ENCODE measurements around the gene CAMTA1.

The CAMTA1 gene

DNA sequence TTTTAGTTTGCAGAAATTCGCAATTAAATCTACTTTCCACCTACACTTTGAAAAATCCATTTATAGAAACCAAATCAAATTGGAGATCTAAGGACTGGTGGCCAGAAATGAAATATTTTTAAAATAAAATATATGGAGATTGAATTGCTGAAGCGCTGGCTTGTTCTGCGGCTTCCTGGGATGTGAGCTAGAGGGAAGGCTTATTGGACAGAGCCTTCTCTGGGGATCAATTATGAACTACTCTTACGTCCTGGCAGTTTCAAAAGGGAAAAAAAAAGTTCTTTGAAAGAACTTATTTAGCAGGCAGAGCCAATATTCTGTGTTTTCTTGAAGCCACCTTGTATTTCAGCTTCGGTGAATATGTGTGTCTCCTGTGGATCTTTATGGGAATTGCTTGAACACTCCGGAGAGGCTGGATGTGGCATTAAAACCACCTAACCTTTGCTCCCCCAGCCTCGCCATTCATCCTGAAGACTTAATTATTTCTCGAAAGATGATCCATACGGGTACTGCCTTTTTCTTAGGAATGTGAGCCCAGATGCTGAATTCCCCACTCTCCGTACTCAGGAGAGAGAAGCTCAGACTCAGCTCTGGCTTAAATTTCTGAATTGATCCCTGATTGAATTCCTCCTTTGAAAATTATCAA lies 506.9 kb downstream of the CAMTA1 start:
- Histone ChIP-seq H3K9ac (no peak overlapping the region), H3K27me3 (no peaks in the 10 kb centered on the region), H3K27ac (no peak overlapping the region), H3K4me2 (peak overlapping the region in 7 of 11 experiments; percentile 7 to 41 (median 28); a peak in 7 of 22 replicates), H3K4me3 (no peak overlapping the region), H3K4me1 (peaks cover 4 to 14% (median 9%) of the 10 kb centered on the region in 10 experiments; a peak in 17 of 20 replicates), H4K20me1 (no peaks in the 10 kb centered on the region), H3K9me3 (replicated peaks in 1 of 11) (peaks cover 0 to 20% (median 11%) of the 10 kb centered on the region in 11 experiments; a peak in 15 of 22 replicates), H3K36me3 (no peaks in the 10 kb centered on the region)
- no peak for TF ChIP-seq Cebpa-rat (IDR thresholded peaks at IDR 0.05)

DNA sequence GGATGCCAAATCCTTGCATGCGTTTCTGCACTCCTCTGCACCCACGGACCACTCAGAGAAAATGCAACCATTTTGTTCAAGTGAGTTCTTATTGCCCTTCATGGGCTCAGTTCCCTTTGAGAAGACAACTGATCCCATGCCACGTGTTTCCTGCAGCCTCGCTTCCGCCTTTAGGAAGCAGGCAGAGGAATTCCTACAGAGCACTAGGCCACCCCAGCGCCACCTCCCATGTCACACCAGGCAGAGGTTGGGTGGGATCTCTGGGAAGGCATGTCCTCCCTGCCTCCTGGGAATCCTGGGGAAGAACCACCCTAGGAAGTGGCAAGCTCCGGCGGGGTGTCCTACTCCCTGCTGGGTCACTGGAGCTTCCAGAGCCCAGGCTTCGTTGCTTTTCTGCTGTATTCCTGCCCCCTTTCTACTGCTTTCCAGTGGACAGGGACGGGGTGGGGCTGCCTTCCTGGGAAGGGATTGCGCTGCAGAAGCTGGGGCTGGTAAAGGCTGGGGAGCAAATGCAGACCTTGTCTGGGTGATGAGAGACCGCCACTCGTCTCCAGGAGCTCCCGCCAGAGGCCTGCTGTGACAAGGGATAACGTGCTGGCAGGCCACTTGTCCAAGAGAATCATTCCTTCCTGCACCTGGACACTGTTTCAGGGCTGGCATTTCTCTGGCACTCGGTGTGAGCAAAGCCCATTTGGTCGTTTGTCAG lies 507.6 kb downstream of the CAMTA1 start:
- Histone ChIP-seq H3K9ac (no peak overlapping the region), H3K4me2 (no peak overlapping the region), H3K36me3 (no peaks in the 10 kb centered on the region), H3K9me3 (replicated peaks in 1 of 11) (peaks cover 4 to 26% (median 16%) of the 10 kb centered on the region in 11 experiments; a peak in 15 of 22 replicates), H3K27ac (no peak overlapping the region), H3K4me3 (no peak overlapping the region), H3K4me1 (peaks cover 4 to 14% (median 9%) of the 10 kb centered on the region in 10 experiments; a peak in 17 of 20 replicates), H3K27me3 (no peaks in the 10 kb centered on the region), H4K20me1 (no peaks in the 10 kb centered on the region)
- TF ChIP-seq Cebpa-rat (IDR thresholded peaks at IDR 0.05): no peak

DNA sequence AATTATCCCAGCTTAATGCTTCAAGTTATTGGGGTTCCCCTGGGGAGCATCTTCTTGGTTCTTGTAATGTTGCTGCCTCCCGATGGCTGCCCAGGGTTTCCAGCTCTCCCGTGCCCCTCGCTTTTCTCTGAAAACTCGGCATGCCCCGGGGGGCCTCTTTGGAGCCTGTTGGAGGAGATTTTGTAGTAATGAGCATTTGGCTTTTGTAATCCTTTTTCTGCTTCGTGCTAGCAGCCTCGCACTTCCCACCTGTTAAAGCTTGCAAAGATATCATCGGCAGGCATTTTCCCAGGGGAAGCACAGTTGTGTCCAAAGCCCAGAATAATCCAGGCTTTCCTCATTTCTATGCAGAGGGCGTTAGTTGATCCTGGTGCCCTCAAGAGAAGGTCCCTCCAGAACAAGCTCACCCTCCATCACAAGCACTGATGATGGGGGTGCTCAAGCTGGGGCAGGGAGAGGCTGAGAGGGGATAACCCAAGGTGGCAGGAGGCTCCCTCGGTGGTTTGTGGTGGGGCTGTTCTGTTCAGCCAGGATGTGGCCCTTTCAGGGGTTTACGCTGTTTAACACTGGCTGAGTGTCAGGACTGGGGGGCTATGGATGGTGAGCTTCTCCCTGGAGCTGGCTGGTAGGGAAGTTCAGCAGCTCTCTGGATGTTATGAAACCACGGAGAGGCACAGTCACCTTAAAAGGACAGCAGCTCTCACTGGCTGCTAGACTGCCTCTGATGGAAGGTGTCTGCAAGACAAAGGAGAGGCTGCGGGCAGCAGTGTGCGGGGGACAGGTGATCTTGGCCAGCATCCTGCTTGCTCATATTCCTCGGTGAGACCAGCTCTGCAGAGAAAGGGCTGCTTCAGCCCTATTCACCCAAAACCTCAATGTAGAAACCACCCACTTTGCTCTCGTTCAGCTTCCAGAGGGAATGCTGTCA lies 508.7 kb downstream of the CAMTA1 start:
- Histone ChIP-seq H4K20me1 (no peaks in the 10 kb centered on the region), H3K36me3 (no peaks in the 10 kb centered on the region), H3K4me2 (no peak overlapping the region; a peak in 1 of 22 replicates), H3K9me3 (replicated peaks in 1 of 11) (peaks cover 4 to 26% (median 16%) of the 10 kb centered on the region in 11 experiments; a peak in 15 of 22 replicates), H3K9ac (no peak overlapping the region), H3K4me3 (no peak overlapping the region), H3K27ac (no peak overlapping the region), H3K4me1 (peaks cover 4 to 22% (median 9%) of the 10 kb centered on the region in 10 experiments; a peak in 18 of 20 replicates), H3K27me3 (no peaks in the 10 kb centered on the region)
- TF ChIP-seq Cebpa-rat (IDR thresholded peaks at IDR 0.05): no peak

GRCh38 chr1:7294636-7295035 lies 509.4 kb downstream of the CAMTA1 start:
- Histone ChIP-seq H3K9me3 (replicated peaks in 1 of 11) (peaks cover 4 to 26% (median 16%) of the 10 kb centered on the region in 11 experiments; a peak in 15 of 22 replicates), H3K4me2 (no peak overlapping the region), H3K27ac (no peak overlapping the region), H4K20me1 (no peaks in the 10 kb centered on the region), H3K4me3 (no peak overlapping the region), H3K27me3 (no peaks in the 10 kb centered on the region), H3K36me3 (no peaks in the 10 kb centered on the region), H3K9ac (no peak overlapping the region), H3K4me1 (peaks cover 4 to 22% (median 9%) of the 10 kb centered on the region in 10 experiments; a peak in 18 of 20 replicates)
- TF ChIP-seq Cebpa-rat (IDR thresholded peaks at IDR 0.05): no peak

GRCh38 chr1:7295946-7296345 lies 510.7 kb downstream of the CAMTA1 start:
- Histone ChIP-seq H3K4me1 (peaks cover 4 to 22% (median 9%) of the 10 kb centered on the region in 10 experiments; a peak in 18 of 20 replicates), H3K36me3 (no peaks in the 10 kb centered on the region), H3K27ac (no peak overlapping the region), H4K20me1 (no peaks in the 10 kb centered on the region), H3K9ac (no peak overlapping the region), H3K4me2 (no peak overlapping the region), H3K4me3 (no peak overlapping the region), H3K9me3 (replicated peaks in 1 of 11) (peaks cover 4 to 26% (median 16%) of the 10 kb centered on the region in 11 experiments; a peak in 15 of 22 replicates), H3K27me3 (no peaks in the 10 kb centered on the region)
- no peak for TF ChIP-seq Cebpa-rat (IDR thresholded peaks at IDR 0.05)

DNA sequence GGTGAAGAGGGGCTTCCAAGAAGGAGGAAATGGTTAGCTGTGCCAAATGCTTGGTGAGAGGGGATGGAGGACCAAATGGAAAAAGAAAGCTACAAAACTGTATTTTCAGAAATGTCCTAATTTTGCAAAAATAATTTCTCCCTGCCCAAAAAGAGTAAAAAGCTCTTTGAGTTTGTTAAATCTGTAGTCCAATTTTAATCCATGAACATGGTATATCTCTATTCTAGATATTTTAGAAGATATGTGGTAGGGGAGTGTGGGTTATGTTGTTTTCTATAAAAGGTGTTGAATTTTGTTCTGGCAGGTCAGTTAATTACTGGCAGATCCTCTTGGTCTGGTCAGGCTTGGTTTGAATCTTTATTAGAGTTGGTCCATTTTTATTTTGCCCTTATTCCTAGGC lies 511.7 kb downstream of the CAMTA1 start:
- Histone ChIP-seq H3K4me1 (peaks cover 0 to 16% (median 2%) of the 10 kb centered on the region in 10 experiments; a peak in 8 of 20 replicates), H3K36me3 (no peaks in the 10 kb centered on the region), H3K27me3 (no peaks in the 10 kb centered on the region), H3K4me3 (no peak overlapping the region), H3K9me3 (replicated peaks in 1 of 11) (peaks cover 4 to 26% (median 16%) of the 10 kb centered on the region in 11 experiments; a peak in 15 of 22 replicates), H3K4me2 (no peak overlapping the region), H3K27ac (no peak overlapping the region), H3K9ac (no peak overlapping the region), H4K20me1 (no peaks in the 10 kb centered on the region)
- no peak for TF ChIP-seq Cebpa-rat (IDR thresholded peaks at IDR 0.05)

DNA sequence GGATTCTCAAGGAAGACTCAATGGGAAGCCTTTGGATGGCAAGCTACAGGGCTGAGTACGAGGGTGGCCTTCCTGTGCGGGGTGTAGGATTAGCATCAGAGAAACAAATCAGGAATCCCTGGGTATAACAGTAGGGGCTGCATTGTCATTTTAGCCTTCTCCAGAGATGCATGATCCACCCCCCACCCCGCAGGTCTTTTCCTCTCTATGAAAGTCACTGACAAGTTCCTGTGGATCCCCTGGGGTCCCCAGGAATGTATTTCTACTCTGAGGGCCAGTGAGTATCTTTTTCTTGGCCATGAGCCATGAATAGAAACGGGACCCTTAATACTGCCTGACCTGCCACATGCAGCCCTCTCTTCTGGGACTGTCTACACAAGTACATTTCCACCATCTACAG lies 512.9 kb downstream of the CAMTA1 start:
- Histone ChIP-seq H3K4me2 (peak overlapping the region in 5 of 11 experiments; percentile 1 to 36 (median 24); a peak in 3 of 22 replicates), H3K9ac (no peak overlapping the region), H3K4me1 (peaks cover 0 to 16% (median 0%) of the 10 kb centered on the region in 10 experiments; a peak in 5 of 20 replicates), H3K9me3 (replicated peaks in 1 of 11) (peaks cover 4 to 26% (median 16%) of the 10 kb centered on the region in 11 experiments; a peak in 15 of 22 replicates), H3K36me3 (no peaks in the 10 kb centered on the region), H3K27ac (no peak overlapping the region), H4K20me1 (no peaks in the 10 kb centered on the region), H3K27me3 (no peaks in the 10 kb centered on the region), H3K4me3 (no peak overlapping the region)
- no peak for TF ChIP-seq Cebpa-rat (IDR thresholded peaks at IDR 0.05)

DNA sequence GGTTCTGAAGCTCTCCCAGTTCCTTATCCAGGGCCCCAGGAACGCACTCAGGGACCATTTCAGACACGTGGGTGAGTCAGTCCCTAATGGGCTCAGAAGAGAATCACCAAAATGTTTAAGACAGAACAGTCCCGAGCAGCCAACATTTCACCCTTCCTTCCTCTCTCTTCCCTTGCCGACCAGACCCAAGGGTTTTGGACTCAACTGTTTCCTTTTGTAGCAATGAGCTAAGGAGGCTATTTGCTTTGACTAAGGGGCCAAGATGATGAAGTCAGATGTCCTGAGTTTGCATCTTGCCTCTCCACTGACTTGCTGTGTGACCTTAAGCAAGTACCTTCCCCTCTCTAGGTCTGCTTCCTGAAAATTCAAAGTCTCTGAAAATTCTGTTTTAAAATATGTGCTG lies 513.5 kb downstream of the CAMTA1 start:
- H3K4me1 ChIP-seq: peaks cover 0 to 16% (median 0%) of the 10 kb centered on the region in 10 experiments; a peak in 5 of 20 replicates
- H3K4me3 ChIP-seq: no peak overlapping the region
- H3K36me3 ChIP-seq: no peaks in the 10 kb centered on the region
- H3K9ac ChIP-seq: no peak overlapping the region
- peaks cover 4 to 26% (median 16%) of the 10 kb centered on the region in 11 experiments; a peak in 15 of 22 replicates for H3K9me3 ChIP-seq (replicated peaks in 1 of 11)
- 0 out of 22 replicates have a peak overlapping the region, but pooled peaks of 2 of the 11 experiments have one; percentile 1 to 24 for H3K4me2 ChIP-seq
- no peaks in the 10 kb centered on the region for H4K20me1 ChIP-seq
- H3K27ac ChIP-seq: no peak overlapping the region
- TF ChIP-seq Cebpa-rat (IDR thresholded peaks at IDR 0.05): no peak
- H3K27me3 ChIP-seq: no peaks in the 10 kb centered on the region

Data from BLaER1 treated with 17β-estradiol and CSF1 and Interleukin-3, amounts not matched to agents 10 nM and 100 nM (cell line).